PC-9 (cell line): ENCODE results near the gene AGPAT3. TPM values are rescaled to one million over a fixed set of nuclear protein-coding genes. Genes with fewer than 3 reads are reported as not detected.

ENCODE experiments used
- BruUV-seq: library from RNA; stranded (reverse); fragments of 400-500 nt; replicated peaks from 2 replicates; lab custom pipeline; 2021; lab: Mats Ljungman, UMichigan
- CTCF ChIA-PET: fragments of 300-600 bp; sonication (Branson Sonifier 250); formaldehyde crosslinking; loops from one replicate; lab custom pipeline; 2022; ENCODE audit warnings: antibody characterized with exemption; lab: Charles Lee
- POLR2A ChIA-PET: fragments of 300-600 bp; sonication (Branson Sonifier 250); formaldehyde crosslinking; loops from one replicate; lab custom pipeline; 2022; ENCODE audit warnings: antibody characterized with exemption; ENCODE audit not compliant: unreplicated experiment; lab: Charles Lee
- DNase-seq, 2 experiments: peaks; one replicate each; pipeline versions ENCODE4 v3.0.0 to v3.0.0-alpha.2; 2015 to 2022; ENCODE audit warnings: mixed read lengths in 1 of 2
- H2AFZ ChIP-seq: fragments of 200-600 bp; sonication (generic); 2 replicates; pipeline ENCODE4 v1.8.1; 2017; ENCODE audit warnings: antibody characterized with exemption
- H3F3A ChIP-seq: fragments of 200-600 bp; sonication (generic); 2 replicates; pipeline ENCODE4 v1.8.1; 2017; ENCODE audit warnings: antibody characterized with exemption, mild to moderate bottlenecking, low read depth; ENCODE audit not compliant: insufficient read depth
- H3K27ac ChIP-seq: fragments of 200-600 bp; sonication (generic); 2 replicates; pipeline ENCODE4 v1.6.1; 2016; ENCODE audit warnings: mixed run types
- H3K27me3 ChIP-seq: fragments of 200-600 bp; sonication (generic); 2 replicates; pipeline ENCODE4 v1.6.1; 2016; ENCODE audit warnings: low read depth, mixed run types; ENCODE audit not compliant: insufficient read depth
- H3K36me3 ChIP-seq: fragments of 200-600 bp; sonication (generic); 2 replicates; pipeline ENCODE4 v1.6.1; 2016; ENCODE audit warnings: low read depth, mixed run types
- H3K4me1 ChIP-seq: fragments of 200-600 bp; sonication (generic); replicated peaks from 2 replicates; pipeline ENCODE4 v1.6.1; 2016; ENCODE audit warnings: mixed run types; ENCODE audit not compliant: insufficient read depth
- H3K4me2 ChIP-seq: fragments of 200-600 bp; sonication (generic); 2 replicates; pipeline ENCODE4 v1.6.1; 2017; ENCODE audit warnings: mixed run types
- H3K4me3 ChIP-seq: fragments of 200-600 bp; sonication (generic); 2 replicates; pipeline ENCODE4 v1.6.1; 2016; ENCODE audit warnings: mixed run types
- H3K79me2 ChIP-seq: fragments of 200-600 bp; sonication (generic); 2 replicates; pipeline ENCODE4 v1.6.1; 2017; ENCODE audit warnings: low read depth, mixed run types
- H3K9me2 ChIP-seq: fragments of 200-600 bp; sonication (generic); 2 replicates; pipeline ENCODE4 v1.8.1; 2017; ENCODE audit warnings: mild to moderate bottlenecking; ENCODE audit not compliant: insufficient read depth
- H3K9me3 ChIP-seq: fragments of 200-600 bp; sonication (generic); 2 replicates; pipeline ENCODE4 v1.8.1; 2016; ENCODE audit warnings: low read depth; ENCODE audit not compliant: insufficient read depth
- H4K20me1 ChIP-seq: fragments of 200-600 bp; sonication (generic); 2 replicates; pipeline ENCODE4 v1.8.1; 2017; ENCODE audit not compliant: insufficient read depth
- CTCF ChIP-seq: fragments of 200-600 bp; sonication (generic); conservative IDR thresholded peaks from 2 replicates; pipeline ENCODE4 v1.6.1; 2017; ENCODE audit warnings: mixed run types, antibody characterized with exemption, mild to moderate bottlenecking, moderate library complexity
- EZH2 ChIP-seq: fragments of 200-600 bp; sonication (generic); IDR thresholded peaks from 2 replicates; pipeline ENCODE4 v1.8.0; 2017; ENCODE audit warnings: antibody characterized with exemption, low read depth
- intact Hi-C: fragments of 100-400 bp; cut with micrococcal nuclease; formaldehyde crosslinking; loops from one replicate; pipeline ENCODE4 v1.10.0; 2022; ENCODE audit not compliant: unreplicated experiment
- total RNA-seq: library from RNA; stranded (reverse); gene quantifications from 2 replicates; pipeline ENCODE4 v1.2.3, GENCODE V29; 2021

The AGPAT3 gene
- total RNA-seq, 1 experiment from 2014 or later = 39.0 TPM

- intact Hi-C loops = no loop called here
- H3K36me3 ChIP-seq = no peaks in the 10 kb centered on the region
- no peaks in the 10 kb centered on the region for H4K20me1 ChIP-seq
- H3K9me2 ChIP-seq = no peaks in the 10 kb centered on the region
- POLR2A ChIA-PET = no interaction called here
- no peaks in the 10 kb centered on the region for H3K4me1 ChIP-seq
- TF ChIP-seq CTCF (no peak), EZH2 (no peak)
- no peaks in the 10 kb centered on the region for H3K9me3 ChIP-seq
- CTCF ChIA-PET = no interaction called here
- no peak overlapping the region for H3K27ac ChIP-seq
- H3K79me2 ChIP-seq = no peaks in the 10 kb centered on the region
- no peak overlapping the region for H3K4me2 ChIP-seq
- no peak overlapping the region for H3K4me3 ChIP-seq
- BruUV-seq = no TSS peak
- H2AFZ ChIP-seq = no peak overlapping the region
- no peaks in the 10 kb centered on the region for H3K27me3 ChIP-seq
- DNase-seq = no peak
- H3F3A ChIP-seq = no peaks in the 10 kb centered on the region
These were observed 120.7 kb downstream of the AGPAT3 start for GRCh38 chr21:43985690-43986251.

DNA sequence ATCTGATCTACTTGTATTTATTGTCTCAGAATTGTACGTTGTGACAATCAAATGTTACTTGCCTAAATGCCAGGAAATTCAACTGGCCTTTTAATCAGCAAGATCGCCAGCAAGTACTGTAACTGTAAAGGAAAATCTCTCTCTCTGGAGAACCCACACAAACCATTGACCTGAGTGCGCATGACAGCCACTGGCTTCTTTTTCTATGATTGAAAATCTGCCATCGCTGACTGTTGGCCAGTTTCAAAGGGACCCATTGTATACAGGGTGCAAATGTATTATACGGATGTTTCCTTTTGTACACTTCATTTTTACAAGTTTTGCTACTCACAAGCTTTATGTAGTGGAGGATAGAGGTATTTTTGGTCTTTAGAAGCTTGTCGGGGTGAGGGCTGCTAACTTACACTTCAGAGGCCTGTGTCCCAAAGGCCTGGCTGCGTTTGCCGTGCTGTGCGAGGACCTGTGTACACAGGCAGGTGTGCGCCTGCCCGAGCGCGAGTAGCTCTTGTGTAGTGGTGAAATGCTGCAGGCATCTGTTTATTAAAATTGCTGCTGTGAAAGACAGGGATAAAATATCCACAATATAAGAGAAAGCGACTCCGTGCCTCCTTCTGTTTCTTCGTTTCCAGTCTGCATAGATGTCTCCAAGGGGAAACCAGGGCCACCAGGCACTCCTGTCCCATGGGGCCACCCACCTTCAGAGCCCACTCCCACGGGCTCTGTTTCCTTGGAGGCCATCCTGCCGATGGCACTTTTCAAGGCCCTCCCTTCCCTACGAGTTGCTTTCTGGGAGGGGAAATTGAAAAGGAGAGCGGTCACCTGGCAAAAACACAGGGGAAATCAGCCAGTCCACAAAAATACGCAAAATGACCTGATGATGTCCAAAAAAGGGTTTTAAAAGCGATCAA, 121.8 kb downstream of the AGPAT3 start:
- Histone ChIP-seq H3K9me2 (no peaks in the 10 kb centered on the region), H3K4me1 (no peaks in the 10 kb centered on the region), H3K9me3 (no peaks in the 10 kb centered on the region), H3K36me3 (no peaks in the 10 kb centered on the region), H3K27ac (no peak overlapping the region), H3F3A (no peaks in the 10 kb centered on the region), H3K4me2 (no peak overlapping the region), H2AFZ (no peak overlapping the region), H3K4me3 (no peak overlapping the region), H4K20me1 (no peaks in the 10 kb centered on the region), H3K27me3 (no peaks in the 10 kb centered on the region), H3K79me2 (no peaks in the 10 kb centered on the region)
- CTCF ChIA-PET = interaction anchor here (0.5 kb wide), 1 partner anchor 129 kb away, joined by 3 read pairs; no protein-coding TSS in a partner anchor
- TF ChIP-seq CTCF = no peak
- TF ChIP-seq EZH2 = no peak
- no peak for DNase-seq
- intact Hi-C loops = no loop called here
- BruUV-seq = no TSS peak
- POLR2A ChIA-PET = no interaction called here

DNA sequence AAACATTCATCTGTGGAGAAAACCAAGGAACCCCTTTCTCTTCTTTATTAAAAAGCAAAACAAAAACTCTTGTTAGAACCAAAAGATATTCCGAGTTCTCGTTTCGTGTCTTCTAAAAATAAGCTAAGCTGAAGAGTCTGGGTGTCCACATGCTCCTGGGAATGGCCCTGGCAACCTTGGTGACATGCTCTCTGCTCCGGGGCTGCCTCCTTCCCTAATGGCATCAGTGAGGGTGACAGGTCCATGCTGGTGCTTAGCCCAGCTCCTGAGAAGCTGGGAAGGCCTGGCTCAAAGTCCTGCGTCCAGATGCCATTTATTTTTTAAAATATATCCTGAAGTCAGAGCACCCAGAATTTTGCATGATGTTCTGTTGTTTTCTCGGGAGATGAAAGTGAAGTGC, 122.5 kb downstream of the AGPAT3 start:
- Histone ChIP-seq H3K79me2 (no peaks in the 10 kb centered on the region), H4K20me1 (no peaks in the 10 kb centered on the region), H3K36me3 (no peaks in the 10 kb centered on the region), H3K9me3 (no peaks in the 10 kb centered on the region), H3K27me3 (no peaks in the 10 kb centered on the region), H3K27ac (no peak overlapping the region), H3K4me2 (no peak overlapping the region), H3K4me3 (no peak overlapping the region), H3K4me1 (no peaks in the 10 kb centered on the region), H3K9me2 (no peaks in the 10 kb centered on the region), H2AFZ (no peak overlapping the region), H3F3A (no peaks in the 10 kb centered on the region)
- no peak for TF ChIP-seq EZH2
- TF ChIP-seq CTCF = no peak
- intact Hi-C loops = no loop called here
- BruUV-seq = no TSS peak
- CTCF ChIA-PET = no interaction called here
- POLR2A ChIA-PET = no interaction called here
- DNase-seq = no peak
